Neural crest cell (in vitro differentiated cells): ENCODE results near the gene LIPG. TPM values are rescaled to one million over a fixed set of nuclear protein-coding genes. Genes with fewer than 3 reads are reported as not detected.

ENCODE experiments used
- DNase-seq: peaks from one replicate; pipeline ENCODE4 v3.0.0; 2021; ENCODE audit warnings: low read depth, mixed read lengths, low spot score
- H3K27ac Mint-ChIP-seq: one replicate; pipeline ENCODE4 v1.8.0; 2021; ENCODE audit warnings: mild to moderate bottlenecking, mixed read lengths; ENCODE audit not compliant: unreplicated experiment
- H3K27me3 Mint-ChIP-seq: 2 replicates; pipeline ENCODE4 v1.8.0; 2021; ENCODE audit warnings: low read depth, mild to moderate bottlenecking, mixed read lengths
- H3K36me3 Mint-ChIP-seq: 2 replicates; pipeline ENCODE4 v1.8.0; 2021; ENCODE audit warnings: low read depth, mild to moderate bottlenecking, mixed read lengths
- H3K4me1 Mint-ChIP-seq: 2 replicates; pipeline ENCODE4 v1.8.0; 2021; ENCODE audit warnings: mixed read lengths
- H3K4me3 Mint-ChIP-seq: one replicate; pipeline ENCODE4 v1.8.0; 2021; ENCODE audit warnings: mild to moderate bottlenecking, mixed read lengths
- H3K9me3 Mint-ChIP-seq: 2 replicates; pipeline ENCODE4 v1.8.0; 2021; ENCODE audit warnings: mixed read lengths
- CTCF ChIP-seq: fragments of 200-600 bp; sonication (generic); conservative IDR thresholded peaks from 2 replicates; pipeline ENCODE4 v1.5.0; 2021; ENCODE audit warnings: antibody characterized with exemption, mild to moderate bottlenecking
- total RNA-seq: library from RNA; stranded (reverse); gene quantifications from 2 replicates; pipeline ENCODE4 v1.2.1, GENCODE V29; 2021

The LIPG gene
- total RNA-seq, 1 donor from 2014 or later, result 32.4 TPM

- no peak overlapping the region for H3K27ac Mint-ChIP-seq
- no peaks in the 10 kb centered on the region for H3K27me3 Mint-ChIP-seq
- H3K4me3 Mint-ChIP-seq, result no peak overlapping the region
- no peaks in the 10 kb centered on the region for H3K36me3 Mint-ChIP-seq
- TF ChIP-seq CTCF, result no peak
- H3K9me3 Mint-ChIP-seq, result no peaks in the 10 kb centered on the region
- no peak for DNase-seq
- H3K4me1 Mint-ChIP-seq, result peaks cover 28% of the 10 kb centered on the region
Measured at GRCh38 chr18:49524951-49525350, 36.9 kb upstream of the LIPG start.

- TF ChIP-seq CTCF, result no peak
- Mint-ChIP-seq H3K27me3 (no peaks in the 10 kb centered on the region), H3K9me3 (no peaks in the 10 kb centered on the region), H3K4me1 (peaks cover 22% of the 10 kb centered on the region), H3K36me3 (no peaks in the 10 kb centered on the region), H3K4me3 (no peak overlapping the region), H3K27ac (no peak overlapping the region)
- no peak for DNase-seq
Measured at GRCh38 chr18:49525981-49526380, 35.9 kb upstream of the LIPG start.

DNA sequence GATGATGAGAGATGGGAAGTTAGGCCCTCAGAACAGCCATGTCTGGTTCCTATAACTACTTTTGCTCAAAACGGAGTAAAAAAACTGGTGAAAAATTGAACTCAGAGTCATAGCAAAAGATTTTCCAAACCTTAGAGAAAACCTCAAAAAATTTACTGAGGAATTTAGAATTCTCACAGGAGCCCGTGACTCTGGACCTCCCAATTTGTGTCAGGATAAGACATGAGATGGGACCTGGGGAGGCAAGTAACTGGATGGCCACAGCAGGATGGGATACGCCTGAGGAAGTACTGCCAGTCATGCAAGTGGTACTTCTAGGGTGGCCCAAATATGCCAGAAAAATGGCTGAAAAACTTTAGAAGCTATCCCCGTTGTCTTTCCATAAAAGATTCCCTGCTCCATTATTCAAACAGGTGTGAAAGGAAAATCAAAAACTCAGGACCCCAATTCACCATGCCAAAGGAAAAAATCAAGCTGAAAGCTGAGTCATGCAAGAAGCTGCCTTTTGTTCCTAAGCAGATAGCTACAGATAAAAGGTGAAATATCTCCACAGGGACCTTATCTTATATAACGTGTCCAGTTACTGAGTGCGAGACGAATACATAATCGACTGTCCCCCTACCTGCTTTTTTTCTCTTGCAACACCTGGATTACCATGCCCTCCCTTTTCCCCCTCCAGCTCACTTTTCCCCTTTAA, 34.1 kb upstream of the LIPG start:
- H3K9me3 Mint-ChIP-seq, result no peaks in the 10 kb centered on the region
- no peak overlapping the region for H3K4me3 Mint-ChIP-seq
- TF ChIP-seq CTCF, result no peak
- no peak overlapping the region for H3K27ac Mint-ChIP-seq
- H3K27me3 Mint-ChIP-seq, result no peaks in the 10 kb centered on the region
- peaks cover 22% of the 10 kb centered on the region for H3K4me1 Mint-ChIP-seq
- H3K36me3 Mint-ChIP-seq, result no peaks in the 10 kb centered on the region
- no peak for DNase-seq

DNA sequence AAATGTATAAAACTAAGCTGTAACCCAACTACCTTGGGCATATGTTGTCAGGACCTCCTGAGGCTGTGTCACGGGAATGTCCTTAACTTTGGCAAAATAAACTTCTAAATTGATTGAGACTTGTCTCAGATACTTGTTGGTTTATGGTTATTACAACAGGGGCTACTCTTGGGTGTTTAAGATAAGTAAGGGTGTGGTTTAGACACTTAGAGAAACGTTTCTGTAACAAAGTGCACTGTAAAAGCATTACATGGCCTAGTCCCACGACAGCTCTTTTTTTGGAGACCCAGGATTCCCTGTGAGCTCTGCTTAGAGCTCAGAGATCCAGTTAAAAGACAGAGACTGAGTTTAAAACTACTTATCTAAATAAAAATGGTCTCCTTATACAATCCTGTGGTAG, 32.3 kb upstream of the LIPG start:
- H3K4me1 Mint-ChIP-seq, result peaks cover 15% of the 10 kb centered on the region
- H3K9me3 Mint-ChIP-seq, result no peaks in the 10 kb centered on the region
- H3K27ac Mint-ChIP-seq, result no peak overlapping the region
- no peaks in the 10 kb centered on the region for H3K36me3 Mint-ChIP-seq
- TF ChIP-seq CTCF, result no peak
- no peak for DNase-seq
- no peak overlapping the region for H3K4me3 Mint-ChIP-seq
- H3K27me3 Mint-ChIP-seq, result no peaks in the 10 kb centered on the region

- H3K4me1 Mint-ChIP-seq, result peaks cover 14% of the 10 kb centered on the region
- H3K9me3 Mint-ChIP-seq, result no peaks in the 10 kb centered on the region
- no peaks in the 10 kb centered on the region for H3K36me3 Mint-ChIP-seq
- DNase-seq, result no peak
- no peak for TF ChIP-seq CTCF
- H3K27ac Mint-ChIP-seq, result no peak overlapping the region
- no peak overlapping the region for H3K4me3 Mint-ChIP-seq
- H3K27me3 Mint-ChIP-seq, result no peaks in the 10 kb centered on the region
Measured at GRCh38 chr18:49531678-49532153, 30.1 kb upstream of the LIPG start.
